GM12891 (cell line): ENCODE measurements around the gene NLN.

Experiments
- DNase-seq: peaks from one replicate; pipeline ENCODE4 v3.0.0; 2011; ENCODE audit warnings: low spot score; ENCODE audit not compliant: insufficient read length
- FAIRE-seq: peaks from 2 replicates; lab custom pipeline; 2011; peaks lifted over from hg19 to GRCh38; lab: Jason Lieb, UNC
- PAX5 ChIP-seq: IDR thresholded peaks from 2 replicates; pipeline ENCODE4 v1.6.1; 2011; ENCODE audit warnings: low read length, moderate library complexity, mild to moderate bottlenecking; ENCODE audit not compliant: insufficient read depth, severe bottlenecking
- POLR2A ChIP-seq: IDR thresholded peaks from 2 replicates; pipeline ENCODE4 v1.6.1; 2011; ENCODE audit warnings: low read depth, low read length, control low read depth
- POLR2AphosphoS5 ChIP-seq: IDR thresholded peaks from 2 replicates; pipeline ENCODE4 v1.6.1; 2011; ENCODE audit warnings: low read depth, low read length, control low read depth
- POU2F2 ChIP-seq: IDR thresholded peaks from 2 replicates; pipeline ENCODE4 v1.6.1; 2011; ENCODE audit warnings: low read depth, mild to moderate bottlenecking, control low read depth, low read length, moderate library complexity
- SPI1 ChIP-seq: IDR thresholded peaks from 2 replicates; pipeline ENCODE4 v1.6.1; 2011; ENCODE audit warnings: low read depth, low read length, control low read depth
- TAF1 ChIP-seq: IDR thresholded peaks from 2 replicates; pipeline ENCODE4 v1.6.1; 2011; ENCODE audit warnings: low read depth, low read length, control low read depth

The NLN gene

DNA sequence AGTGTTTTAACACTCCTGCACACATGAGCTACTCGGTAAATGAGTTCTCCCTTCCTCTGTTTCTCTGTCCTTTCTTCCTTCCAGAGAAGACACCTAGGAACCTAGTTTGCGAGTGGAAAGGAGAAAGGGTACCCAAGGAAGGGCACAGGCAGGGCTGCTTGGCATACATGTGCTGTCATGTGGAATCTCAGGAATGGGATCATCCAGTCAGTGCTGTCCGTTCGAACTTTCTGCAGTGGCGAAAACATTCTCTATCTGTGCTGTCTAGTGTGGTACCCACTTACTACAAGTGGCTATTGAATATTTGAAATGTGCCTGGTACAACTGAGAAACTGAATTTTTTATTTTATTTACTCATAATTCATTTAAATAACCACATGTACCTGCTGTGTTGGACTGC lies 28.0 kb downstream of the NLN start:
- no peak for TF ChIP-seq POU2F2
- no peak for TF ChIP-seq TAF1
- TF ChIP-seq PAX5: no peak
- no peak for TF ChIP-seq POLR2AphosphoS5
- TF ChIP-seq POLR2A: no peak
- TF ChIP-seq SPI1: no peak
- FAIRE-seq (no peak), DNase-seq (no peak)

DNA sequence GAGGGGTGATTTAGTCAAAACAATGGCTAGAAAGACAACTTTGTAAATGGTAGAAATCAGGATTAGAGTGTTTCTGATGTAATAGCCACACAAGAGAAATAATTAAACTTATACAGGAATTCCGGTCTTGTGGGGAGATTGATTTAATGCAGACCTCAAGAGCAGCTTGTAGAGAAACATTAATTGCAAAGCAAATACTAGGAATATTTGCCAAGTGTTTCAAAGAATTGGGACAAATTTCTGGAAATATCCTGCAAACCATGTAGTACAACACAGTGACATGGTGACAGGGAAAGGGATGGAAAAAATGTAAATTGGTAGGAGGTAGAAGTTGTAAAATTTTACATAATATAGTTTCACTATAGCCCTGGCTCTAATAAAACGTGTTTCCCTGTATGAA lies 28.9 kb downstream of the NLN start:
- FAIRE-seq (no peak), DNase-seq (no peak)
- no peak for TF ChIP-seq POU2F2

DNA sequence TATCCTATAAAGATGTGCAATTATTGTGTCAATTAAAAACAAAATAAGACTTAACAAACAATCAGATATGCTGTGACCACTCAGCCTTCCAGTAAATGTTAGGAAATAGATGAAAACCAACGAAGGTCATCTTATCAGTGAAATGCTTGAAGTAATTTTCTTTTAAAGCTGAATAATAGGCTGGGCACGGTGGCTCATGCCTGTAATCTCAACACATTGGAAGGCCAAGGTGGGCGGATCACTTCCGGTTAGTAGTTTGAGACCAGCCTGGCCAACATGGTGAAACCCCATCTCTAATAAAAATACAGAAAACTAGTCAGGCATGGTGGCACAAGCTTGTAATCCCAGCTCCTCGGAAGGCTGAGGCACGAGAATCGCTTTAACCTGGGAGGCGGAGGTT lies 31.2 kb downstream of the NLN start:
- FAIRE-seq (no peak), DNase-seq (no peak)
- no peak for TF ChIP-seq TAF1
- no peak for TF ChIP-seq POU2F2
- no peak for TF ChIP-seq POLR2A
- no peak for TF ChIP-seq SPI1
- no peak for TF ChIP-seq POLR2AphosphoS5

DNA sequence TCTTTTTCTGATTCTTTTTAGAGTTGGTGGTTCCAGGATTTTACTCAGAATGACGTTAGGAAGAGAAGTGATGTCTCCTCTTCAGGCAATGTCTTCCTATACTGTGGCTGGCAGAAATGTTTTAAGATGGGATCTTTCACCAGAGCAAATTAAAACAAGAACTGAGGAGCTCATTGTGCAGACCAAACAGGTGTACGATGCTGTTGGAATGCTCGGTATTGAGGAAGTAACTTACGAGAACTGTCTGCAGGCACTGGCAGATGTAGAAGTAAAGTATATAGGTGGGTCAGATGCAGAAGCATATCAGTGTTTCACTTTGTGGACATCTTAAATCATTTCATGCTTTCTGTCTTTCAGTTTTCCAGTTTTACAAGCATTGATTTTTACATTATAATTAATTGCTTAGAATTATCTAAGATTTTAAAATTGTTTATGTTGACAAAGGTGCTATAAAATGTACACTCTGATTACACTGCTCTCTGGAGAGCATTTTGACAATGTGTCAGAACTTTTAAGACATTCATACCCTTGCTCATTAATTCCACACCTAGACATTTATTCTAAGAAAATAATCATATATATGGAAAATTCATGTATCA lies 36.6 kb downstream of the NLN start:
- DNase-seq (no peak), FAIRE-seq (no peak)
- no peak for TF ChIP-seq POLR2AphosphoS5
- no peak for TF ChIP-seq SPI1
- TF ChIP-seq TAF1: no peak
- TF ChIP-seq POLR2A: no peak
- TF ChIP-seq POU2F2: no peak
- no peak for TF ChIP-seq PAX5

DNA sequence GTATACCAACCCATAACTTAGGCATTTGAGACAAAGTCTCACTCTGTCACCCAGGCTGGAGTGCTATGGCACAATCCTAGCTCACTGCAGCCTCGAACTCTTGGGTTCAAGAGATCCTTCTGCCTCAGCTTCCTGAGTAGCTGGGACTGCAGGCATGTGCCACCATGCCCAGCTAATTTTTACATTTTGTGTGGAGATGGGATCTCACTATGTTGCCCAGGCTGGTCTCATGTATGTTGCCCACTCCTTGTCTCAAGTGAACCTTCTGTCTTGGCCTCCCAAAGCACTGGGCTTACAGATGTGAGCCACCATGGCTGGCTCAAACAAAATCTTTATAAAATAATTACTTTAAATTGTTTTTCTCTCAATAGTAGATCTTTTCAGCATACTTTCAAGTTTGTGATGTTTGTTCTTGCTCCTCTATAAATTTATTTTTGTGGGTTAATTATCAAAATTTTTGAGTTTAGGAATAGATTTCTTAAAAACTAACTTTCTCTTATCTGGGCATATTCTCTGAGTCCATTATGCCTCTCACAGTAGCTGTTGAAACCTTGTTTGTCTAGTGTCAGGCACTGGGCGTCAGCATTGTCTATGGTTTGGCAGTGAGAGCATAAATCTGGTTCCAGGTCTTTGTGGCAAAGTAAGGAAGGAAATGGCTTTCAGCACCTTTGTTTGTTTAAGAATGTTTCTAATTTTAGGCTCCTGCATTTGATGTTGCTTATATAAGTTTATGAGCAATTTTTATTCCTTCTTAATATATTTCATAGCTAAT lies 38.7 kb downstream of the NLN start:
- no peak for DNase-seq
- peak; percentile 26 for FAIRE-seq

DNA sequence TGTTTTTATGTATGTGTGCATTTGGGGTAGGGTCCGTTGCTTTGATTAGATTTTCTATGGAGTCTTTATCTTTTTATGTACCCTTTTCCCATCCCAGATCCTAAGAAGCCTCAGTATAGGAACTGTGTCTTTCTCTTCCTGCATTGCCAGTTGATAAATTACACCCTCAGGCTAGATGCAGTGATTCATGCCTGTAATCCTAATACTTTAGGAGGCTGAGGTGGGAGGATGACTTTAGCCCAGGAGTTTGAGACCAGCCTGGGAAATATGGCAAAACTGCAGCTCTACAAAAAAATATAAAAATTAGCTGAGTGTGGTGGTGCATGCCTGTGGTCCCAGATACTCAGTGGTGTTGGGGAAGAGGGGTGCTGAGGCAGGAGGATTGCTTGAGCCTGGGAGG lies 40.2 kb downstream of the NLN start:
- DNase-seq (no peak), FAIRE-seq (no peak)
- TF ChIP-seq POLR2AphosphoS5: no peak

More for the DNA sequence above, 38.7 kb downstream of the NLN start:
- no peak for TF ChIP-seq POU2F2

DNA sequence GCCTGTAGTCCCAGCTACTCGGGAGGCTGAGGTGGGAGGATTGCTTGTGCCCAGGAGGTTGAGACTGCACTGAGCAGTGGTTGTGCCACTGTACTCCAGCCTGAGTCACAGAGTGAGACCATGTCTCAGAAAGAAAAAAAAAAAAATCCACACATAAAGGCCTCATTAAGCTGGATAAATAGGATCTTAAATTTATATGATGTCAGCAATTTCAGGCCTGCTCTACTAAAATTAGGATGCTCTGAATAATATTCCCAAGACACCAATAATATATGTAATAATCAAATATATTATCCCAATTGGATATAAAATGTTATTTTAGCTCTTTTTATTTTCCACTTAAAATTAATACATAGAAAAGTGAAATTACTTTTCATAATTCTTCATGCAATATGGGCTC lies 43.6 kb downstream of the NLN start:
- no peak for TF ChIP-seq PAX5
- TF ChIP-seq POU2F2: no peak
- no peak for TF ChIP-seq POLR2A
- TF ChIP-seq POLR2AphosphoS5: no peak
- TF ChIP-seq TAF1: no peak
- no peak for TF ChIP-seq SPI1
- no peak for FAIRE-seq
- no peak for DNase-seq

DNA sequence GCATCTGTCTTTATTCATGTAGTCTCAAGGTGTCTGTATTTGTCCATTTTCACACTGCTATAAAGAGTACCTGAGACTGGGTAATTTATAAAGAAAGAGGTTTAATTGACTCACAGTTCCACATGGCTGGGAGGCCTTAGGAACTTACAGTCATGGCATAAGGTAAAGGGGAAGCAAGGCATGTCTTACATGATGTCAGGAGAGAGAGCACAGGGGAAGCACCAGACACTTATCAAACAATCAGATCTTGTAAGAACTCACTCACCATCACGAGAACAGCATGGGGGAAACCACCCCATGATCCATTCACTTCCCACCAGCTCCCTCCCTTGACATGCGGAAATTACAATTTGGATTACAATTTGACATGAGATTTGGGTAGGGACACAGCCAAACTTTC lies 44.2 kb downstream of the NLN start:
- FAIRE-seq (peak; percentile 50), DNase-seq (no peak)
- TF ChIP-seq POU2F2 (no peak), TAF1 (no peak), POLR2AphosphoS5 (no peak), SPI1 (no peak), PAX5 (no peak), POLR2A (no peak)

DNA sequence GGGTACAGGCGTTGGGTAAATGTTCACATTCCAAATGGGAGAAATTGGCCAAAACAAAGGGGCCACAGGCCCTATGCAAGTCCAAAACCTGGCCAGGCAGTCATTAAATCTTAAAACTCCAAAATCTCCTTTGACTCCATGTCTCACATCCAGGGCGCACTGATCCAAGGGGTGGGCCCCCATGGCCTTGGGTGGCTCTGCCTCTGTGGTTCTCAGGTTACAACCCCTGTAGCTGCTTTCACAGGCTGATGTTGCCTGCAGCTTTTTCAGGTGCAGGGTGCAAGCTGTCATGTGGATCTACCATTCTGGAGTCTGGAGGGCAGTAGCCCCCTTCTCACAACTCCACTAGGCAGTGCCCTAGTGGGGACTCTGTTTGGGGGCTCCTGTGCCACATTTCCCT lies 44.8 kb downstream of the NLN start:
- TF ChIP-seq TAF1: no peak
- TF ChIP-seq POLR2A: no peak
- no peak for TF ChIP-seq PAX5
- TF ChIP-seq POU2F2: no peak
- TF ChIP-seq SPI1: no peak
- no peak for TF ChIP-seq POLR2AphosphoS5
- no peak for DNase-seq
- FAIRE-seq: no peak

DNA sequence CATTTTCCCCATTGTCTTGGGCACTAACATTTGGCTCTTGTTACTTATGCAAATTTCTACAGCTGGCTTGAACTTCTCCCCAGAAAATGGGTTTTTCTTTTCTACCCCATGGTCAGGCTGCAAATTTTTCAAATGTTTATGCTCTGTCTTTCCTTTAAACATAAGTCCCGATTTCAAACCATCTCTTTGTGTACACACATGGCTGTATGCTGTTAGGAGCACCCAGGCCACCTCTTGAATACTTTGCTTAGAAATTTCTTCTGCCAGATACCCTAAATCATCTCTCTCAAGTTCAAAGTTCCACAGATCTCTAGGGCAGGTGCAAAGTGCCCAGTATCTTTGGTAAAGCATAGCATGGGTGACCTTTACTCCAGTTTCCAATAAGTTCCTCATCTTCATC lies 45.6 kb downstream of the NLN start:
- FAIRE-seq: no peak
- TF ChIP-seq POU2F2: no peak
- no peak for TF ChIP-seq POLR2AphosphoS5
- TF ChIP-seq TAF1: no peak
- DNase-seq: no peak

DNA sequence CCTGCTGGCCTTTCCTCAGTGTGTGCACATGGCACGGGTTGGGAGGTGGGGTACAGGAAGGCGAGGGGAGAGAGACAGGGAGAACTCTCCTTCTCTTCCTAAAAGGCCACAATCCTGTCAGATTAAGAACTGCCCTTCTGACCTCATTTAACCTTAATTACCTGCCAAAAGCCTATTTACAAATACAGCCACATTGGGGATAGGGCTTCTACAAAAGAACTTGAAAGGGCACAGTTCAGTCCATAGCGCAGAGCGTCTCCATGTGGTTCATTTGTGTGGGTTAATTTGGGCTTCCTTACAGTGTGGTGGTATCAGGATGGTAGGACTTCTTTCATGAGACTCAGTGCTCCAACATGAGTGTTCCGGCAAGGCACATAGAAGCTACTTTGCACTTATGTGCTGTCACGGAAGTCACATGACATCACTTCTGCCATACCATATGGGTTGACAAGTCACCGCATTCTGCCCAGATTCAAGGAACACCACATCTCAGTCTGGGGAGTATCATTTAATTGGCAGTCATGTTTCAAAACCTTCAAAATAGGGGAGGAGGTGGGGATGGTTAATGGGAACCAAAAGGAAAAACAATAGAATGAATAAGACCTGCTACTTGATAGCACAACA lies 46.8 kb downstream of the NLN start:
- no peak for FAIRE-seq
- DNase-seq: no peak
- TF ChIP-seq POLR2A: no peak
- TF ChIP-seq TAF1: no peak
- no peak for TF ChIP-seq POLR2AphosphoS5
- TF ChIP-seq PAX5: no peak
- TF ChIP-seq SPI1: no peak
- no peak for TF ChIP-seq POU2F2
